OCI-LY3 (cell line): ENCODE results near the gene ICE1.

Experiments
- EZH2phosphoT487 ChIP-seq: fragments of 200-600 bp; shearing (Covaris generic); IDR thresholded peaks from 2 replicates; pipeline ENCODE4 v1.6.1; 2018; ENCODE audit warnings: antibody characterized with exemption, mixed run types, low read depth
- TF ChIP-seq, protein P1 (sequence below): fragments of 200-600, 300-600 bp; sonication (generic); IDR thresholded peaks from 2 replicates; pipeline ENCODE4 v1.5.1; 2014; ENCODE audit warnings: antibody characterized with exemption, low read length, low read depth

DNA sequence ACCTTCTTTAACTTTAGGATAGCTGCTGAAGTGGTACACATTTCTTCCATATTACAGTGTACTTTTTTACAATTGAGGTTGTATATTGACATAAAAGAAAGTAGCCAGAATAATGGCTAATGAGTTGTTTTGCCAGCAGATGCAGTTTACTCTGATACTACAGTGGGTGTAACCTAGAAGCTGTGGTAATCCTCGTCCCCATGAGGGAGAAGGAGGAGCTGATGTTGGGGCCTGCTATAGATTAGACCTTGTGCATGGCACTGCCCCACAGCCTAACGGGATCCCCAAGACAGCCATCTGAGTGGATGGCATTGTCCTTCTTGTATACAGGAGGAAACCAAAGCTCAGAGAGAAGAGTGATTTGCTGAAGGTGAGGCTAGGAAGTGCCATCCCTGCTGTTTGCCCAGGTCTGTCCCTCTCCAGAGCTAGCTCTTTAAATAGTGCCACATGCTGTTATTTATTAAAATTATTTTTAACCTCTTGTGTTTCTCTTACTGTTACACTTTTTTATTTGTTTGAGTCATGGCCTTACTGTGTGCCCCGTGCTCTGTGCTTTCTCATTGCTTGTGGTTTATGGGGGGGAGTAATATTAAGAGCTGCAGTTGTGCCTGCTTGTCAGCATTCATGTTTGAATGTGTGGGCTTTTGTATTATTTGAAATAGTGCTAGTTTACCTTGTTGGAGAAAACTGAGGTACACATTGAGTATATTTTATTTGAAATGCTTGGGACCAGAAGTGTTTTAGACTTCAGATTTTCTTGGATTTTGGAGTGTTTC is 65.3 kb downstream of the ICE1 start:
- TF ChIP-seq, protein P1, sequence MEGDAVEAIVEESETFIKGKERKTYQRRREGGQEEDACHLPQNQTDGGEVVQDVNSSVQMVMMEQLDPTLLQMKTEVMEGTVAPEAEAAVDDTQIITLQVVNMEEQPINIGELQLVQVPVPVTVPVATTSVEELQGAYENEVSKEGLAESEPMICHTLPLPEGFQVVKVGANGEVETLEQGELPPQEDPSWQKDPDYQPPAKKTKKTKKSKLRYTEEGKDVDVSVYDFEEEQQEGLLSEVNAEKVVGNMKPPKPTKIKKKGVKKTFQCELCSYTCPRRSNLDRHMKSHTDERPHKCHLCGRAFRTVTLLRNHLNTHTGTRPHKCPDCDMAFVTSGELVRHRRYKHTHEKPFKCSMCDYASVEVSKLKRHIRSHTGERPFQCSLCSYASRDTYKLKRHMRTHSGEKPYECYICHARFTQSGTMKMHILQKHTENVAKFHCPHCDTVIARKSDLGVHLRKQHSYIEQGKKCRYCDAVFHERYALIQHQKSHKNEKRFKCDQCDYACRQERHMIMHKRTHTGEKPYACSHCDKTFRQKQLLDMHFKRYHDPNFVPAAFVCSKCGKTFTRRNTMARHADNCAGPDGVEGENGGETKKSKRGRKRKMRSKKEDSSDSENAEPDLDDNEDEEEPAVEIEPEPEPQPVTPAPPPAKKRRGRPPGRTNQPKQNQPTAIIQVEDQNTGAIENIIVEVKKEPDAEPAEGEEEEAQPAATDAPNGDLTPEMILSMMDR, result no peak
- no peak for TF ChIP-seq EZH2phosphoT487
